Stomach (tissue), 4 donors: ENCODE data around the gene TAPBP.

ENCODE experiments used
- CTCF ChIP-seq, 7 experiments: fragments of 450-650 bp in 4 of 7; fragments of 200-600 bp in 3 of 7; sonication (generic) in 3 of 7; IDR thresholded peaks; one replicate each; pipeline ENCODE4 v1.5.1; 2016 to 2019; ENCODE audit warnings: antibody characterized with exemption in 7 of 7, control low read depth in 2 of 7, mild to moderate bottlenecking in 1 of 7
- EP300 ChIP-seq: sonication (generic); formaldehyde crosslinking; IDR thresholded peaks from one replicate; pipeline ENCODE4 v1.6.1; 2017; ENCODE audit warnings: antibody characterized with exemption
- POLR2A ChIP-seq, 4 donors: fragments of 450-650 bp; IDR thresholded peaks; one replicate each; pipeline ENCODE4 v1.6.1; 2016; ENCODE audit warnings: antibody characterized with exemption in 4 of 4, control low read depth in 2 of 4, mild to moderate bottlenecking in 1 of 4, moderate library complexity in 1 of 4
- POLR2AphosphoS5 ChIP-seq, 3 donors: sonication (generic); formaldehyde crosslinking; IDR thresholded peaks; one replicate each; pipeline ENCODE4 v1.6.1; 2016; ENCODE audit warnings: antibody characterized with exemption in 3 of 3

GRCh38 chr6:33314943-33315792 lies 1.3 kb upstream of the TAPBP start:
- no peak for TF ChIP-seq EP300
- no peak for TF ChIP-seq CTCF (IDR thresholded peaks at IDR 0.05)
- peak in 1 of 3 donors; percentile 44 for TF ChIP-seq POLR2AphosphoS5 (IDR thresholded peaks at IDR 0.05)
- no peak for TF ChIP-seq POLR2A (IDR thresholded peaks at IDR 0.05)
